Thoracic aorta (tissue), 2 donors: ENCODE results near the gene UACA. TPM values are rescaled to one million over a fixed set of nuclear protein-coding genes. Genes with fewer than 3 reads are reported as not detected.
A peak's percentile ranks its signal among the peaks of the same experiment; 100 is the strongest.

Source experiments
- ATAC-seq: fragments of 150-250 bp; one replicate; pipeline ENCODE4 v1.8.0; 2017; ENCODE audit warnings: low read depth; ENCODE audit not compliant: insufficient number of reproducible peaks, low FRiP score
- DNase-seq: peaks from one replicate; pipeline ENCODE4 v3.0.0-alpha.2; 2020; ENCODE audit warnings: low spot score
- H3K27ac ChIP-seq, 2 donors: fragments of 200-600 bp; sonication (generic); 1 replicate in 1 of 2; 2 replicates in 1 of 2; pipeline ENCODE4 v1.5.1; 2016; ENCODE audit warnings: mild to moderate bottlenecking in 2 of 2, moderate library complexity in 2 of 2
- H3K27me3 ChIP-seq: fragments of 200-600 bp; sonication (generic); replicated peaks from 2 replicates; pipeline ENCODE4 v1.6.0; 2016; ENCODE audit warnings: mild to moderate bottlenecking; ENCODE audit not compliant: insufficient read depth
- H3K36me3 ChIP-seq: fragments of 200-600 bp; sonication (generic); one replicate; pipeline ENCODE4 v1.5.1; 2016
- H3K4me1 ChIP-seq, 2 donors: fragments of 200-600 bp; sonication (generic); 1 replicate in 1 of 2; 2 replicates in 1 of 2; pipeline versions ENCODE4 v1.5.1 to v1.6.0; 2016; ENCODE audit warnings: low read depth in 2 of 2, mild to moderate bottlenecking in 1 of 2; ENCODE audit not compliant: control insufficient read depth in 1 of 2
- H3K4me3 ChIP-seq: fragments of 200-600 bp; sonication (generic); 2 replicates; pipeline ENCODE4 v1.5.1; 2016; ENCODE audit warnings: mild to moderate bottlenecking
- H3K9me3 ChIP-seq: fragments of 200-600 bp; sonication (generic); 2 replicates; pipeline ENCODE4 v1.5.1; 2016
- CTCF ChIP-seq: fragments of 200-600 bp; sonication (generic); IDR thresholded peaks from one replicate; pipeline ENCODE4 v1.5.1; 2019; ENCODE audit warnings: antibody characterized with exemption
- total RNA-seq, 2 donors: library from RNA; depleted of rRNA; stranded (reverse); fragments of >200 nt; gene quantifications; one replicate each; pipeline versions ENCODE4 v1.1.0 to v1.2.3, GENCODE V29; 2016

Gene UACA
- total RNA-seq, 2 donors from 2014 or later: 107 to 118 TPM

DNA sequence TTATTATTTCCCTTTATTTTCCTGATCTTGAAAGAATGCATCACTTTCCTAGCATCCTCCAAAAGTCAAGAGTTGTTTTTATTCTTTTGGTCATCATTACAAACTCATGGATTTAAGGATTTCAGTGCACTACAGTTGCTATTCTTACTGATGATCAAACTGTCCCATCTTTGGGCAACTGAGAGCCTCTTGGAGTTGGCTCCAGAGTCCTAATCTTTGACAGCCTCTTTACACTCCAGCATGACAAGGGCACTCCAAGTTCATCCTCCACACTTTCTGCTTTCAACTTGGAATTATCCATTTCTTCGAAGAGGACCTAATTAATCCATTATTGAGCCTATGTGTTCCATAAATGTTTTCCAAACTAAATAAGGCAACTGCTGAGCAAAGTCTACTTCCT, 5.7 kb downstream of the UACA start:
- DNase-seq (no peak), ATAC-seq (no peak)
- H3K36me3 ChIP-seq: no peaks in the 10 kb centered on the region
- H3K9me3 ChIP-seq: no peaks in the 10 kb centered on the region
- no peak overlapping the region for H3K4me3 ChIP-seq
- peaks cover 35 to 65% of the 10 kb centered on the region in 2 donors for H3K4me1 ChIP-seq
- peak overlapping the region; percentile 16 to 70 for H3K27ac ChIP-seq
- TF ChIP-seq CTCF: no peak
- H3K27me3 ChIP-seq: no peaks in the 10 kb centered on the region

GRCh38 chr15:70754862-70755261, 8.5 kb downstream of the UACA start:
- no peak for DNase-seq
- peaks cover 43 to 70% of the 10 kb centered on the region in 2 donors for H3K4me1 ChIP-seq
- H3K27me3 ChIP-seq: no peaks in the 10 kb centered on the region
- ATAC-seq: no peak
- H3K9me3 ChIP-seq: no peaks in the 10 kb centered on the region
- H3K36me3 ChIP-seq: no peaks in the 10 kb centered on the region
- no peak for TF ChIP-seq CTCF
- peak overlapping the region in 1 of 2 donors; percentile 20 for H3K27ac ChIP-seq
- no peak overlapping the region for H3K4me3 ChIP-seq

DNA sequence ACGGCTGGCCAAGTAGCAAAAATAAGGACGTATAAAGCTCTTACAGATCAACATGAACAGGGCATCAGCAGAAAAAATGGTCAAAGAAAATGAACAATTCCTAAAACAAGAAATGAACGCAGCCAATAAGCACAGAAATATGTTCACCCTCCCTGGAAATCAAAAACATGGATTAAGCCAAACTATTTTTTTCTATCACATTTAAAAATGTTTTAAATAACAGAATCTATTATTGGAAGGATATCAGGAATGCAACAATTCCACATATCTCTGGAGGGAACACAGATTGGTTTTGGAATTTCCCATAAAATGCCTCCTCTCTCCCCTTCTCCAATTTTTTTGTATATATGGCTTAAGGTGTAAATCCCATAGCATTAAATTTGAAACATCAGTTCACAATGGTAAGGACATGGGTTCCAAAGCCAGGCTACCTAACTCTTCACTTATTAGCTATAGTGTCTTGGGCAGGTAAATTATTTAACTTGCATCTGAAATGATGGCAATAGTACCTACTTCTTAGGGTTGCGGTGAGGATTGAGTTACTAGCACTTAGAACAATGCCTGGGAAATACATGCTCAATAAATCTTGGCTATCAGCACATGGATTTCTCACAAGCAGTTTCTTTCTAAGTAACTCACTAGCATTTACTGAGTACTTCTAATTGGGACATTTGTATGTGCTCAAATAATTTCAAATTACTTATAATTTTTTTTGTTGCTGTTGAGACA, 10.1 kb downstream of the UACA start:
- Histone ChIP-seq H3K27ac (peak overlapping the region; percentile 7 to 16), H3K27me3 (no peaks in the 10 kb centered on the region), H3K9me3 (no peaks in the 10 kb centered on the region), H3K36me3 (no peaks in the 10 kb centered on the region), H3K4me1 (peaks cover 39 to 71% of the 10 kb centered on the region in 2 donors), H3K4me3 (no peak overlapping the region)
- DNase-seq: no peak
- ATAC-seq: no peak
- no peak for TF ChIP-seq CTCF

DNA sequence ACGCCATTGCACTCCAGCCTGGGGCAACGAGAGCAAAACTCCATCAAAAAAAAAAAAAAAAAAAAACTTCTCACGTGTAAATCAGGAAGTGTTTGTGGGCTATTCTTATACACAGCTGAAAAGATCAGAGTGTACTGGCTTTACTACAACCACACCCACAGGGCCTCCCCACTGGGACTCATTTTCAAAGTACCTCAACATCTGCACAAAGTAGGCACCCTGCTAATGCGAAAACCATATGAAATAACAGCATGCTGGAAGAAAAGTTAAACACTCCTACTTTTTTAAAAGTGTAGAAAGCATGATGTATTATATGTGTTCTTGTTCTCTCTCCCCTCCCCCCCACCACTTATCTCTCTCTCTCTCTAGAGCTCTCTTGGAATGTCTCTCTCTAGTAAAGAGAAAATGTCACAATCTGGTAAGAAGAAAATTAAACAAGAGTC, 11.1 kb downstream of the UACA start:
- H3K4me1 ChIP-seq: peaks cover 34 to 69% of the 10 kb centered on the region in 2 donors
- peak overlapping the region; percentile 2 for H3K4me3 ChIP-seq
- no peaks in the 10 kb centered on the region for H3K27me3 ChIP-seq
- no peaks in the 10 kb centered on the region for H3K36me3 ChIP-seq
- no peak for ATAC-seq
- no peak for TF ChIP-seq CTCF
- H3K27ac ChIP-seq: peak overlapping the region; percentile 68 to 69
- no peak for DNase-seq
- H3K9me3 ChIP-seq: no peaks in the 10 kb centered on the region

- no peak overlapping the region for H3K4me3 ChIP-seq
- no peak for TF ChIP-seq CTCF
- H3K4me1 ChIP-seq: peaks cover 32 to 74% of the 10 kb centered on the region in 2 donors
- ATAC-seq: no peak
- H3K36me3 ChIP-seq: no peaks in the 10 kb centered on the region
- peak overlapping the region; percentile 2 to 69 for H3K27ac ChIP-seq
- DNase-seq: no peak
- no peaks in the 10 kb centered on the region for H3K27me3 ChIP-seq
- no peaks in the 10 kb centered on the region for H3K9me3 ChIP-seq
These were observed 13.0 kb downstream of the UACA start for GRCh38 chr15:70750203-70750869.
